Frontal cortex (tissue), 4 donors: ENCODE results near the gene NUP88. TPM values are rescaled to one million over a fixed set of nuclear protein-coding genes. Genes with fewer than 3 reads are reported as not detected.

Experiments
- DNase-seq, 2 donors: peaks; one replicate each; pipeline ENCODE4 v3.0.0; 2012; ENCODE audit warnings: low spot score in 2 of 2
- FAIRE-seq: peaks from 2 replicates; lab custom pipeline; 2012; peaks lifted over from hg19 to GRCh38; lab: Jason Lieb, UNC
- total RNA-seq: library from RNA; depleted of rRNA; stranded (reverse); fragments of >200 nt; gene quantifications from one replicate; pipeline ENCODE4 v1.2.3, GENCODE V29; 2014
- donor health status: control.
- donor health status: control.
- donor health status: control.

Gene NUP88
- total RNA-seq, 1 donor from 2014 or later, result 90.9 TPM

- DNase-seq, result no peak
- FAIRE-seq, result no peak
These were observed 57.2 kb downstream of the NUP88 start for GRCh38 chr17:5362162-5362811.

GRCh38 chr17:5361426-5361825, 58.0 kb downstream of the NUP88 start:
- FAIRE-seq, result no peak
- DNase-seq, result no peak

- no peak for DNase-seq
- FAIRE-seq, result no peak
These were observed 63.9 kb downstream of the NUP88 start for GRCh38 chr17:5355421-5356129.

GRCh38 chr17:5354886-5355415, 64.5 kb downstream of the NUP88 start:
- no peak for DNase-seq
- FAIRE-seq, result no peak

- FAIRE-seq, result no peak
- DNase-seq, result no peak
These were observed 65.2 kb downstream of the NUP88 start for GRCh38 chr17:5354310-5354709.

GRCh38 chr17:5352681-5353289, 66.7 kb downstream of the NUP88 start:
- DNase-seq (no peak), FAIRE-seq (no peak)

- no peak for FAIRE-seq
- DNase-seq, result no peak
These were observed 74.5 kb downstream of the NUP88 start for GRCh38 chr17:5344914-5345313.

Other genes starting within 250 kb of the NUP88 start
- gene ZNF594, start 227.8 kb downstream of the NUP88 start, total RNA-seq, result 26.9 TPM
- gene SCIMP, start 184.8 kb downstream of the NUP88 start, total RNA-seq, result under 0.01 TPM
- gene RABEP1, start 137.4 kb downstream of the NUP88 start, total RNA-seq, result 90.9 TPM
- 74.6 TPM for gene RPAIN, start 520 bp upstream of the NUP88 start, total RNA-seq
- gene C1QBP, start 19.5 kb upstream of the NUP88 start, total RNA-seq, result 172 TPM
- 12.6 TPM for gene DHX33, start 49.3 kb upstream of the NUP88 start, total RNA-seq
- 55.8 TPM for gene DERL2, start 66.5 kb upstream of the NUP88 start, total RNA-seq
- gene MIS12, start 66.9 kb upstream of the NUP88 start, total RNA-seq, result 24.5 TPM
- gene NLRP1, start 164.8 kb upstream of the NUP88 start, total RNA-seq, result 85.6 TPM